ENCODE data around the gene TCF7L2. TPM values are rescaled to one million over a fixed set of nuclear protein-coding genes. Genes with fewer than 3 reads are reported as not detected.

The TCF7L2 gene
- total RNA-seq, 1 experiment from 2014 or later = 14.8 TPM

DNA sequence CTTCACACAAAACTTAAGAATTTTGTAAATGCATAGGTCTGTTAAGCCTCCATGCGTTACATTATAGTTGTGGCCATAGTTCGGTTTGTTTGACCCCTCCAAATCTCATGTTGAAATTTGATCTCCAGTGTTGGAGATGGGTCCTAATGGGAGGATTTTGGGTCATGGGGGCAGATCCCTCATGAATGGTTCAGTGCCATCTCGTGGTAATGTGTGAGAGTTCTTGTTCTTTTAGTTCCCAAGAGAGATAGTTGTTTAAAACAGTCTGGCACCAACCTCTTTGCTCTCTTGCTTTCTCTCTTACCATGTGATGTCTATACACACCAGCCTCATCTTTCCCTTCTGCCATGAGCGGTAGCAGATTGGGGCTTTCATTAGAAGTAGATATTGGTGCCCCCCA is 264.3 kb downstream of the TCF7L2 start:
- no peak overlapping the region for H2AFZ ChIP-seq
- no peak overlapping the region for H3K4me2 ChIP-seq
- ChIA-PET CTCF (no interaction called here), POLR2A (ENCODE audit: unreplicated experiment) (no interaction called here)
- intact Hi-C loops (cut with micrococcal nuclease; ENCODE audit: unreplicated experiment) = no loop called here
- no peaks in the 10 kb centered on the region for H4K20me1 ChIP-seq (ENCODE audit: insufficient read depth)
- H3F3A ChIP-seq (ENCODE audit: insufficient read depth, low read depth) = no peaks in the 10 kb centered on the region
- no peaks in the 10 kb centered on the region for H3K9me2 ChIP-seq (ENCODE audit: insufficient read depth)
- no peaks in the 10 kb centered on the region for H3K4me1 ChIP-seq (replicated peaks; ENCODE audit: insufficient read depth)
- no peaks in the 10 kb centered on the region for H3K27me3 ChIP-seq (ENCODE audit: insufficient read depth, low read depth)
- no peaks in the 10 kb centered on the region for H3K9me3 ChIP-seq (ENCODE audit: insufficient read depth, low read depth)
- H3K4me3 ChIP-seq = no peak overlapping the region
- BruUV-seq (replicated peaks) = no TSS peak
- DNase-seq = no peak
- no peak overlapping the region for H3K27ac ChIP-seq
- H3K36me3 ChIP-seq (ENCODE audit: low read depth) = no peaks in the 10 kb centered on the region
- no peak for TF ChIP-seq EZH2 (IDR thresholded peaks at IDR 0.05; ENCODE audit: low read depth)
- TF ChIP-seq, protein P1, sequence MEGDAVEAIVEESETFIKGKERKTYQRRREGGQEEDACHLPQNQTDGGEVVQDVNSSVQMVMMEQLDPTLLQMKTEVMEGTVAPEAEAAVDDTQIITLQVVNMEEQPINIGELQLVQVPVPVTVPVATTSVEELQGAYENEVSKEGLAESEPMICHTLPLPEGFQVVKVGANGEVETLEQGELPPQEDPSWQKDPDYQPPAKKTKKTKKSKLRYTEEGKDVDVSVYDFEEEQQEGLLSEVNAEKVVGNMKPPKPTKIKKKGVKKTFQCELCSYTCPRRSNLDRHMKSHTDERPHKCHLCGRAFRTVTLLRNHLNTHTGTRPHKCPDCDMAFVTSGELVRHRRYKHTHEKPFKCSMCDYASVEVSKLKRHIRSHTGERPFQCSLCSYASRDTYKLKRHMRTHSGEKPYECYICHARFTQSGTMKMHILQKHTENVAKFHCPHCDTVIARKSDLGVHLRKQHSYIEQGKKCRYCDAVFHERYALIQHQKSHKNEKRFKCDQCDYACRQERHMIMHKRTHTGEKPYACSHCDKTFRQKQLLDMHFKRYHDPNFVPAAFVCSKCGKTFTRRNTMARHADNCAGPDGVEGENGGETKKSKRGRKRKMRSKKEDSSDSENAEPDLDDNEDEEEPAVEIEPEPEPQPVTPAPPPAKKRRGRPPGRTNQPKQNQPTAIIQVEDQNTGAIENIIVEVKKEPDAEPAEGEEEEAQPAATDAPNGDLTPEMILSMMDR (conservative IDR thresholded peaks at IDR 0.05) = no peak
- no peaks in the 10 kb centered on the region for H3K79me2 ChIP-seq (ENCODE audit: low read depth)

DNA sequence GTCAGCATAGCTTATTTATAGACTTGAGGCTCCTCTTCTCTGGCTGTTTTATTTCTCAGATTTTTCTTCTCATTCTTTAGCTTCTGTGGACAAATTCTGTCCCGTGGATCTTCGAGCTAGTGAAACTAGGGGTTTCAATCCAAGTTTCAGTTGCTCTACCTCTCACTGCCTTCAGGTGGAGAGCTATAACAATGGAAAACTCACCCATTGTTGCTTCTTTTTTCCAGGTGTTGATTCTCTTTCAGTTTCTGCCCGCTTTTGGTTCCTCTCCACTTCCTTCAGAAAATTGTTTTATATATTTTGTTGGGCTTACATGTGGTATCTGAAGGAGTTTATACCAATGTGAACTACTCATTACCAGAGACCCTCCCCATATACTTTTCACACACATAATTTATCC is 266.1 kb downstream of the TCF7L2 start:
- Histone ChIP-seq H3K79me2 (ENCODE audit: low read depth) (no peaks in the 10 kb centered on the region), H3K4me2 (no peak overlapping the region), H3K9me3 (ENCODE audit: insufficient read depth, low read depth) (no peaks in the 10 kb centered on the region), H2AFZ (no peak overlapping the region), H3K36me3 (ENCODE audit: low read depth) (no peaks in the 10 kb centered on the region), H3K4me1 (replicated peaks; ENCODE audit: insufficient read depth) (no peaks in the 10 kb centered on the region), H3K27ac (no peak overlapping the region), H3F3A (ENCODE audit: insufficient read depth, low read depth) (no peaks in the 10 kb centered on the region), H3K9me2 (ENCODE audit: insufficient read depth) (no peaks in the 10 kb centered on the region), H3K27me3 (ENCODE audit: insufficient read depth, low read depth) (no peaks in the 10 kb centered on the region), H3K4me3 (no peak overlapping the region), H4K20me1 (ENCODE audit: insufficient read depth) (no peaks in the 10 kb centered on the region)
- BruUV-seq (replicated peaks) = no TSS peak
- intact Hi-C loops (cut with micrococcal nuclease; ENCODE audit: unreplicated experiment) = loop anchor here (2.0 kb wide), 1 partner anchor 169 kb away; no protein-coding TSS in a partner anchor
- no peak for DNase-seq
- TF ChIP-seq, protein P1 (conservative IDR thresholded peaks at IDR 0.05) = peak; percentile 42
- no peak for TF ChIP-seq EZH2 (IDR thresholded peaks at IDR 0.05; ENCODE audit: low read depth)
- CTCF ChIA-PET = interaction anchor here (0.6 kb wide), 1 partner anchor 9 kb away, joined by 3 read pairs; no protein-coding TSS in a partner anchor
- POLR2A ChIA-PET (ENCODE audit: unreplicated experiment) = no interaction called here
